Activated naive CD8-positive, alpha-beta T cell (primary cell): ENCODE measurements around the gene PDCL2.
"Not testable (repeated sequence)": the region's sequence is repeated elsewhere in the genome, so short reads cannot be mapped to it uniquely, and the experiment has no call there.

Experiments
- H3K27ac Mint-ChIP-seq: one replicate; pipeline ENCODE4 v1.8.0; 2021; ENCODE audit warnings: mixed read lengths
- H3K27me3 Mint-ChIP-seq: one replicate; pipeline ENCODE4 v1.8.0; 2021; ENCODE audit warnings: mixed read lengths
- H3K36me3 Mint-ChIP-seq: one replicate; pipeline ENCODE4 v1.8.0; 2021; ENCODE audit warnings: mixed read lengths
- H3K4me1 Mint-ChIP-seq: one replicate; pipeline ENCODE4 v1.8.0; 2021; ENCODE audit warnings: low read depth, mixed read lengths
- H3K4me3 Mint-ChIP-seq: one replicate; pipeline ENCODE4 v1.8.0; 2021; ENCODE audit warnings: mild to moderate bottlenecking, mixed read lengths
- H3K9me3 Mint-ChIP-seq: one replicate; pipeline ENCODE4 v1.8.0; 2021; ENCODE audit warnings: low read depth, mixed read lengths

PDCL2 gene, protein sequence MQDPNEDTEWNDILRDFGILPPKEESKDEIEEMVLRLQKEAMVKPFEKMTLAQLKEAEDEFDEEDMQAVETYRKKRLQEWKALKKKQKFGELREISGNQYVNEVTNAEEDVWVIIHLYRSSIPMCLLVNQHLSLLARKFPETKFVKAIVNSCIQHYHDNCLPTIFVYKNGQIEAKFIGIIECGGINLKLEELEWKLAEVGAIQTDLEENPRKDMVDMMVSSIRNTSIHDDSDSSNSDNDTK

DNA sequence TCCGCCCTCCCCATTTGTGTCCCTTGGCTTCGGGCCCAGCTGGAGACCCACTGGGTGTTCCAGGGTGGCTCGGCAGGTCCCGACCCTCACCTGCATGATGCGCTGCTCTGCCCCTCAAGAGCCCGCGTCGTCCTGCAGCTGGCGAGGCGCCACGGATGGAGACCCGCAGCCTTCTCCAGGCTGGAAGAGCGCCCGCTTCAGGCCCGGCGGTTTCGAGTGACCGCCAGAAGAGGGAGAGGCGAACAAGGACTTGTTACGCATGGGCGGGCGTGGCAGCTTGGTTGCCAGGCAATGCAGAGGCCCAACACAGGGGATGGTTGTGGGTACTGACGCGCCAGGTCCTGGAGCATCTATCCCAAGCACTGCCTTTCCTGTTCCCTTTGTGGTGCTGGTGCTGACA, at the start of gene PDCL2:
Gene PDCL2 (minus strand): TSS at position 232 of the 400 bp plus-strand sequence. CDS start 136 bp downstream, at position 96.
- H3K4me1 Mint-ChIP-seq, result no peaks in the 10 kb centered on the region
- H3K27me3 Mint-ChIP-seq, result peaks cover 5% of the 10 kb centered on the region
- no peak within 1 kb of the TSS for H3K4me3 Mint-ChIP-seq
- H3K9me3 Mint-ChIP-seq, result no peaks in the 10 kb centered on the region
- no peak within 1 kb of the TSS for H3K27ac Mint-ChIP-seq
- H3K36me3 Mint-ChIP-seq, result no peaks in the 10 kb centered on the region

DNA sequence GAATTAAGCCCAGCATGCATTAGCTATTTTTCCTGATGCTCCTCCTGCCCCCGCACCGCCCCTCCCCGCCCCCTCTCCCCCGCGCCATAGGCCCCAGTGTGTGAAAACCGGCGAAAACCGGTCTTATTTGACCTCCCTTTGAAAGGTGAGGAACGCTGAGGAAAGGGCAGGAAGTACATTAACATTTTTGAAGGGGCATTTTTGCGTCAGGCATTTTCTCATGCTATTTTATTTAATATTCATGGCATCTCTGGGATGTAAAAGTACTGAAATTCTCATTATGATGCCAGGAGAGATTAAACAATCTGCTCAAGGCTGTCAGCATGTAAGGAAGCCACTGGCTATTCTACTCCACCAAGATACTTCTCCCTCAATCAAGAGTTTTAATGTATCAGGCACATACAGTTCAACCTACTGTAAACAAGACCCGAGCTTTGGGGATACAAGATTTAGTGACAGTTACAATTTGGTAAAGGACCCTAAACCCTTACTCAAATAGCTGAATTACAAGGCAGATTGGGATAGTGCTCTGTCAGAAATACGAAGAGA, 45.3 kb upstream of the PDCL2 start:
- H3K4me3 Mint-ChIP-seq, result no peak overlapping the region
- no peaks in the 10 kb centered on the region for H3K9me3 Mint-ChIP-seq
- peaks cover 32% of the 10 kb centered on the region for H3K27me3 Mint-ChIP-seq
- H3K36me3 Mint-ChIP-seq, result no peaks in the 10 kb centered on the region
- peaks cover 17% of the 10 kb centered on the region for H3K4me1 Mint-ChIP-seq
- H3K27ac Mint-ChIP-seq, result no peak overlapping the region

DNA sequence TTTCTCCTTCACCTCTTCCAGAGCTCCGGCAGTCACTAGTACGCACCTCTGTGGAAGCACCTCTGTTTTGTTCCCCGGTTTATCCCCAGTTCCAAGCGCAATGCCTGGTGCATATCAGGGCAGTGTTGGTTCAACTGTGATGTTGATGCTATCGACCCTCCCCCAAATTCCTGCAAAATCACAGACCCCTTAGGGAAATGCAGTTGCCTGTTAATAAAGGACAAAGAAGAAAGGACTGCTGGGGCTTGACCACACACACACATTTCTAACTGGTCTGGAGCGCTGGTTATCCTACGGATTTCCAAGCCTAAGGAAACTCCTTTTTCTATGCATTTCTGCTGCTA, 44.6 kb upstream of the PDCL2 start:
- H3K4me1 Mint-ChIP-seq, result peaks cover 17% of the 10 kb centered on the region
- peak overlapping the region; percentile 76 for H3K4me3 Mint-ChIP-seq
- no peaks in the 10 kb centered on the region for H3K9me3 Mint-ChIP-seq
- no peaks in the 10 kb centered on the region for H3K36me3 Mint-ChIP-seq
- H3K27ac Mint-ChIP-seq, result no peak overlapping the region
- peaks cover 35% of the 10 kb centered on the region for H3K27me3 Mint-ChIP-seq

DNA sequence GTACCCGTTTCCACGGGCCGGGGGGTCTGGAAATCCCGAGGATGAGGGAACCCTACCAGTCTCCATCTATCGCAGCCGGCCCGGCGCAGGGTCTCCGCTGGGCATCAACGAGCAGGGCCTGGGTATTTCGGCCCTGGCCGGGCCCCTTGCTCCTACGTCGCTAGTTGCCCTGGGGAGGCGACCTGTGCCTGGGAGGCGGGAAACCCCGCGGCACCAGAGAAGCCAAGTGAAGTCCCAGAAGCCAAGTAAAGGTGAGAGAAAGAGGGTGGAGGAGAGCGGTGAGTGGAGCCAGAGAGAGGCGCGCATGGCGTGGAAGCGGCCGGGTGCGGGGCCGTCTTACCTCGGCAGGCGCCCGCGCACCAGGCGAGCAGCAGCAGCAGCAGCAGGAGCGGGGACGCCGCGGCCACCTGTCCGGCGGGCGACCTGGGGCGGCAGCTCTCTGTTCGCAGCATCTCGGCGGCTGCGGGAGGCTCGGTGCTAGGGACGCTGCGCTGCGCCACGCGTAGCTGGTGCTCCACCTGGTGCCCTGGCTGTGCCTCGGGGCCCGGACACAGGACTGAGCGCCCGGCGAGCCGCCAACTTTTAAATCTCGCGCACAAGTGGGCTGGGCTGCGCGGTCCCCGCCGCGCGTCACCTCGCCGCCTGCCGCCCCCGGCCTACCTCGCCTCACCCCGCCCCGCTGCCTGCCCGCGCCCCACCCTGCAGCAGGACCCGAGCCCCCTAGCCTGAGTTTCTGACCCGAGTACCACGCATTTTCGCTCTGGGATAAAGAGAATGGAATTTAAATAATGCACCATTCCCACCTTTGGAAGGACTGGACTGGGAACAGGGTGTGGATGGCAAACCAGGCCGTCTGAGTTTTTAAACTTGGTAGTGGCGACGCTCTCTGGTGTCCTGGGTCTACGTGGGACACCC, 44.0 kb upstream of the PDCL2 start, which contains the start of gene NMU:
Gene NMU (minus strand): TSS at position 558 of the 915 bp plus-strand sequence. CDS start 106 bp downstream, at position 452.
- Mint-ChIP-seq H3K36me3 (no peaks in the 10 kb centered on the region), H3K9me3 (no peaks in the 10 kb centered on the region), H3K4me1 (peaks cover 17% of the 10 kb centered on the region), H3K27me3 (peaks cover 42% of the 10 kb centered on the region), H3K27ac (no peak within 1 kb of the TSS), H3K4me3 (peak within 1 kb of the TSS; percentile 76)

DNA sequence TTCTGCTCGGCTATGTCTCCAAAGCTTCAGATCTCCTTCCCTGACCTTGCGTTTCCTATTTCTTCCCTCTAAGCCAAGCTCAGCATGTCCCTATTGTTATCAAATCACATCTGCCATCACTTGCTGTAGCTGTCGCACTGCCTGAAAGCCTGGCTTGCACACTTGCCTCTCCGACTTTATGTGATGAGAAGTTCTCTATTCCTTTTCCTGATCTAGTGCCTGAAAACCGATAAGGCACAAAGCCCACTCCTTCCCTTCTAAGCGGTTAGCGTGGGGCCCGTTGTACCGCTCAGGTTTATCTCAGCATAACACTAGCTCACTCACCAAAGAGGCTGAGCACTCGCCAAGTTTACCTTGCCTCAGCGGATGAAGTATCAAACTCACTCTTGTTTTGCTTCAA, 43.2 kb upstream of the PDCL2 start:
- Mint-ChIP-seq H3K36me3 (no peaks in the 10 kb centered on the region), H3K27me3 (peaks cover 46% of the 10 kb centered on the region), H3K27ac (no peak overlapping the region), H3K9me3 (no peaks in the 10 kb centered on the region), H3K4me3 (peak overlapping the region; percentile 74), H3K4me1 (peaks cover 17% of the 10 kb centered on the region)

DNA sequence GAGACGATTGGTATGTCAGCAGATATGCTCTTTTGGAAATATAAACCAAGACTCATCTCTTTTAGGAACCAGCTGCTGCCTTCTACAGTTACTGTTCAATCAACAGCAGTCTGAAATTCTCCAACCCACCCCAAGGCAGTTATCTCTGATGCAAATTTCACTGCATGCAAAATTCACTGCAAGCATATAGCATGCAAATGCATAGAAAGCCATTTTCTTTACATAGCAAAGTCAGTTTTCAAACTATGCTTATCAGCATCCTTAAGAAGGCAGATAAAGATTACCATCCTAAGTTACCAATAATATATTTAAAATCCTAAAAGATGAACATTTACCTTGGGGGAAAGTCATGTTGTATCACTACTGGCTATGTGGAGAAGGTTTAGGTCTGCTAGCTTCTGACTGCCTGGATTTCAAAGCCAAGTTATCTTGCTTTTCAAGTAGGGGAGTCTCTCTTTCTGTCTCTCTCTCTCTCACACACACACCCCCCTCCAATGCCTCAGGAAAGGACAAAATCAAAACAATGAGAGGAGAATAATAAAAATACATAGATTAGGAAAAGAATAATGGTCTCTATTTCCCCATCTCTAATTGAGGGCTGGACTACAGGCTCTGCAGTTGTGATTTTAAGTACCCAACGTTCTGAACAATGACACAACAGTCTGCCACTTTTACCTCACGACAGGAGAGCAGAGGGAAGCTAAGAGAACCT, 42.5 kb upstream of the PDCL2 start:
- Mint-ChIP-seq H3K27me3 (peaks cover 46% of the 10 kb centered on the region), H3K4me3 (no peak overlapping the region)

DNA sequence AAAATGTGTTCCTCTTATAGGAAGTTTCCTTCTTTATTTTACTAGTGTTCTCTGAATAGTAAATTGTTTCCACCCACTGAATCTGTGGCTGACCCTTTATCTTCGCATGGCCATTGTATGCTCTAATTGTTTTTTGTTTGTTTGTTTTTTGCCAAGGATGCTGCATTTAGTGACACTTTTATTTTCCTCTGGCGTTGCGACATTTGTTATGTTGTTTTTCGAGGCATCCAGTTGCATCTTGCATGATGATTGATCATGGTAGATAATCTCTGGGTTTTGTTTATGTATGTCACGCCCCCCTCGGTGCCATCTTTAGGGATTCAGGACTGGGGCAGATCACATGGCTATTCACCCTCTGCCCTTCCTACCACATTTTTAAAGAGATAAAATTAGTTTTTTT, 41.9 kb upstream of the PDCL2 start:
- Mint-ChIP-seq H3K27me3 (peaks cover 46% of the 10 kb centered on the region), H3K4me1 (peaks cover 17% of the 10 kb centered on the region), H3K36me3 (no peaks in the 10 kb centered on the region), H3K4me3 (no peak overlapping the region), H3K27ac (no peak overlapping the region), H3K9me3 (no peaks in the 10 kb centered on the region)

More for the DNA sequence above, 42.5 kb upstream of the PDCL2 start:
- Mint-ChIP-seq H3K4me1 (peaks cover 17% of the 10 kb centered on the region), H3K27ac (no peak overlapping the region), H3K9me3 (no peaks in the 10 kb centered on the region), H3K36me3 (no peaks in the 10 kb centered on the region)

DNA sequence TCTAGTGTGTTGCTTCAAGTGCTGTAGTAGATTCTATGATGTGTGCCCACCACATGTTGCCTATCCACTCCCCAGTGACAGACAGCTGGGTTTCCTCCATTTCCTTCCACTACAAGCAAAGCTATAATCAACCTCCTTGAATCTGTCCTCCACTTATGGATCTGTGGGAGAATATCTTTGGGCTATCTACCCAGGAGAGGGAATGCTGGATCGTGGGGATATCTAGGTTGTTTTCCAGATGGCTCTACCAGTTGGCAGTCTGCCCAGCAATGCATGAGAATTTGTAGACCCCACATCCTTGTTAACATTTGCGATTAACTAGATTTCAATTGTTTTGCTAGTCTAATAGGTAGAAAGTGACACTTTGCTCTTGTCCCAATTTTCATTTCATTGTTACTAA, 33.8 kb upstream of the PDCL2 start:
- Mint-ChIP-seq H3K36me3 (no peaks in the 10 kb centered on the region), H3K4me1 (no peaks in the 10 kb centered on the region), H3K27ac (no peak overlapping the region), H3K9me3 (no peaks in the 10 kb centered on the region), H3K4me3 (no peak overlapping the region), H3K27me3 (peaks cover 7% of the 10 kb centered on the region)

DNA sequence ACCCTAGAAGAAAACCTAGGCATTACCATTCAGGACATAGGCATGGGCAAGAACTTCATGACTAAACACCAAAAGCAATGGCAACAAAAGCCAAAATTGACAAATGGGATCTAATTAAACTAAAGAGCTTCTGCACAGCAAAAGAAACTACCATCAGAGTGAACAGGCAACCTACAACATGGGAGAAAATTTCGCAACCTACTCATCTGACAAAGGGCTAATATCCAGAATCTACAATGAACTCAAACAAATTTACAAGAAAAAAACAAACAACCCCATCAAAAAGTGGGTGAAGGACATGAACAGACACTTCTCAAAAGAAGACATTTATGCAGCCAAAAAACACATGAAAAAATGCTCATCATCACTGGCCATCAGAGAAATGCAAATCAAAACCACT, 32.0 kb upstream of the PDCL2 start:
- not testable (repeated sequence) for H3K36me3 Mint-ChIP-seq, H3K4me1 Mint-ChIP-seq, H3K27ac Mint-ChIP-seq, H3K27me3 Mint-ChIP-seq, H3K4me3 Mint-ChIP-seq, H3K9me3 Mint-ChIP-seq

DNA sequence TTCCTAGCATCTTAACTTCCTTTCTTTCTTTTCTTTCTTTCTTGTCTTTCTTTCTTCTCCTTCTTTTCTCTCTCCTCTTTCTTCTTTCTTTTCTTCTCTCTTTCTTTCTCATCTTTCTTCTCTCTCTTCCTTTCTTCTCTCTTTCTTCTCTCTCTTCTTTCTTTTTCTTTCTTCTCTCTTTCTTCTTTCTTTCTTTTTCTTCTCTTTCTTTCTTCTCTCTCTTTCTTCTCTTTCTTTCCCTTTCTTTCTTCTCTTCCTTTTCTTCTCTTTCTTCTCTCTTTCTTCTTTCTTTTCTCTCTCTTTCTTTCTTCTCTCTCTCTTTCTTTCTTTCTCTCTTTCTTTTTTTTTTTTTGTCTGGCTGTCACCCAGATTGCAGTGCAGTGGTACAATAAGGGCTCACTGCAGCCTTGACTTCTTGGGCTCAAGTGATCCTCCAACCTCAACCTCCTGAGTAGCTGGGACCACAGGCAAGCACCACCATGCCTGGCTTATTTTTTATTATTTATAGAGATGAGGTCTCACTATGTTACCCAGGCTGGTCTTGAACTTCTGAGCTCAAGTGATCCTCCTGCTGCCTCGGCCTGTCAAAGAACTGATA, 26.6 kb upstream of the PDCL2 start:
- Mint-ChIP-seq H3K9me3 (no peaks in the 10 kb centered on the region), H3K36me3 (no peaks in the 10 kb centered on the region), H3K4me3 (no peak overlapping the region)

DNA sequence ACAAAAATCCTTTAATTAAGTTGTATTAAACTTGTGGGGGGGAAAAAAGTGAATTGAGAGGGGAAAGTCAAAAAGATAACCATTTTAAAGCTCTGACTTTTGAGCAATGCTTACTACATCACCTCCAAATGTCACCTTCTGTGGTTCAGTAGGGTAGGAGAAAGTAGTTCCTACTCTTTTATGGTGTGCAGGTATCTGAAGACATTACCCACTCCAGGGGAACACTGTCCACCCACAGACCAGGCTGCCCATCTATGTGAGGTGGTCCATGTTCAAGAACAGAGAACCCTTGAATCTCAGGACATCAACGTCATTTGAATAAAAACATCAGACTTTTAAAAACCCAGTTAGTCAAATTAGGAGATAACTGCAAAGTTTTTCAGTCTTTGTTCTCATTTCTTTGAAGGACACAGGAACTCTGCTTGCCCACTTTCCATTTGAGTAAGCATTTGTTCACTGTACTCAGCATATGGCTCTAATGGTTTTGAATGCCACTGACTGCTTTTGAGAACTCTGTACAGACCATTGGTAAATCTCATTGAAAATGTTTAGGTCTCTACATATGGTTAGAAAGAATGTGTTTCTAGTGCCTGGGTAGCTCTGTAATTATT, 25.6 kb upstream of the PDCL2 start:
- peaks cover 2% of the 10 kb centered on the region for H3K27me3 Mint-ChIP-seq
- no peaks in the 10 kb centered on the region for H3K36me3 Mint-ChIP-seq
- no peak overlapping the region for H3K4me3 Mint-ChIP-seq
- no peaks in the 10 kb centered on the region for H3K4me1 Mint-ChIP-seq
- H3K9me3 Mint-ChIP-seq, result no peaks in the 10 kb centered on the region
- H3K27ac Mint-ChIP-seq, result no peak overlapping the region

More for the DNA sequence above, 26.6 kb upstream of the PDCL2 start:
- Mint-ChIP-seq H3K27ac (no peak overlapping the region), H3K27me3 (peaks cover 2% of the 10 kb centered on the region), H3K4me1 (no peaks in the 10 kb centered on the region)

DNA sequence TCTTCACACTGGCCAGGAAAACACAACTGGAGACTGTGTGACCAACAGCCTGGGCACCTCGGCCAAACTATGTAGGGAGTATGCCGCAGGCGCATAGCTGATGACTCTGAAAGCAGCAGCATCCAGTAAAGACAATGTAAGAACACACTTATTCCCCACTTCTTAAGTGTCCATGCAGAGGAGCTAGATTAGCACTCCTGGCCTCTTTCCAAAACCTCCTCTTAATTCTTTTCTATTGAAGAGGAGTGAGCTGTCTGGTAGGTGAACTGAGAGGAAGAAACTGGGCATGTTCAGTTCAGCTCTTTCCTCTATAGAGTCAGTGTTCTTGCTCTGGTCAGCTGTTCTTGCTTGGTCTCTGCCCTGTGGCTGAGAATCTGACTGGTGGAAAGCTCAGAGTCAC, 23.0 kb upstream of the PDCL2 start:
- Mint-ChIP-seq H3K27ac (no peak overlapping the region), H3K9me3 (no peaks in the 10 kb centered on the region), H3K27me3 (peaks cover 2% of the 10 kb centered on the region), H3K4me1 (no peaks in the 10 kb centered on the region), H3K36me3 (no peaks in the 10 kb centered on the region), H3K4me3 (no peak overlapping the region)

DNA sequence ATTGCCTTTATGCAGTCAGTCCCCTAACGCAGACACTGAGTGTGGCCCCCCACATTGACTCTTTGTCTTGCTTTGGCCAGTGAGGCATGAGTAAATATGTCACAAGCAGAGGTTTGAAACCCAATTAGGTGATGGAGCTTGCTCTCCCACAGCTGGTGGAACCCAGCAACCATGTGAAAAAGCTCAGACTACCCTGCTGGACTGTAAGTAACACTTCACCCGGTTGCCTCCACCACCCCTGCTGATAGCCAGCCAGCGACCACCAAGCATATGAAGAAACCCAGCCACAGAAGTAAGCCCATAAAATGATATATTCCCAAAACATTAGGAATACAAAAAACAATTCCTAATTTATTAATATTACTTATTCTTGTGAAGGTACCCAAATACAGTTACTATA, 21.6 kb upstream of the PDCL2 start:
- Mint-ChIP-seq H3K36me3 (no peaks in the 10 kb centered on the region), H3K4me1 (no peaks in the 10 kb centered on the region), H3K27me3 (peaks cover 2% of the 10 kb centered on the region), H3K9me3 (no peaks in the 10 kb centered on the region), H3K27ac (no peak overlapping the region), H3K4me3 (no peak overlapping the region)

DNA sequence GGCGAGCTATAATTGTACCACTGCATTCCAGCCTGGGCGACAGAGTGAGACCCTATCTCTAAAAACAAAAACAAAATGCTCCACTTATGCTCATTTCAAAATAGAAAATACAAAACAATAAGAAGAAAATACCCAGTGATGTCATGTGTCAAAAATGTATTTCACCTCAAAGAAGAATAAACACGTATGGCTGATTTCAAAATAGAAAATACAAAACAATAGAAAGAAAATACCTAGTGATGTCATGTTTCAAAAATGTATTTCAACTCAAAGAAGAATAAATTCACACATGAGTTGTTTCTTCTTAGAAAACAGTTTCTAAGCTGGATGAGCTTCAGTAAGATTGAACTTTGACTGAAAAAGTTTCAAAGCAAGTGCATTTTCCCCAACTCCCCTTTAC, 20.3 kb upstream of the PDCL2 start:
- no peaks in the 10 kb centered on the region for H3K9me3 Mint-ChIP-seq
- H3K36me3 Mint-ChIP-seq, result no peaks in the 10 kb centered on the region
- peaks cover 1% of the 10 kb centered on the region for H3K27me3 Mint-ChIP-seq
- H3K27ac Mint-ChIP-seq, result no peak overlapping the region
- no peak overlapping the region for H3K4me3 Mint-ChIP-seq
- no peaks in the 10 kb centered on the region for H3K4me1 Mint-ChIP-seq
